GM21447 (cell line): ENCODE measurements around the gene RND2.
"Not testable (repeated sequence)": the region's sequence is repeated elsewhere in the genome, so short reads cannot be mapped to it uniquely, and the experiment has no call there.

Source experiments
- ATAC-seq: cut with Tn5 transposase; IDR thresholded peaks from one replicate; pipeline ENCODE4 v1.9.1; 2021; ENCODE audit not compliant: unreplicated experiment

Gene RND2

DNA sequence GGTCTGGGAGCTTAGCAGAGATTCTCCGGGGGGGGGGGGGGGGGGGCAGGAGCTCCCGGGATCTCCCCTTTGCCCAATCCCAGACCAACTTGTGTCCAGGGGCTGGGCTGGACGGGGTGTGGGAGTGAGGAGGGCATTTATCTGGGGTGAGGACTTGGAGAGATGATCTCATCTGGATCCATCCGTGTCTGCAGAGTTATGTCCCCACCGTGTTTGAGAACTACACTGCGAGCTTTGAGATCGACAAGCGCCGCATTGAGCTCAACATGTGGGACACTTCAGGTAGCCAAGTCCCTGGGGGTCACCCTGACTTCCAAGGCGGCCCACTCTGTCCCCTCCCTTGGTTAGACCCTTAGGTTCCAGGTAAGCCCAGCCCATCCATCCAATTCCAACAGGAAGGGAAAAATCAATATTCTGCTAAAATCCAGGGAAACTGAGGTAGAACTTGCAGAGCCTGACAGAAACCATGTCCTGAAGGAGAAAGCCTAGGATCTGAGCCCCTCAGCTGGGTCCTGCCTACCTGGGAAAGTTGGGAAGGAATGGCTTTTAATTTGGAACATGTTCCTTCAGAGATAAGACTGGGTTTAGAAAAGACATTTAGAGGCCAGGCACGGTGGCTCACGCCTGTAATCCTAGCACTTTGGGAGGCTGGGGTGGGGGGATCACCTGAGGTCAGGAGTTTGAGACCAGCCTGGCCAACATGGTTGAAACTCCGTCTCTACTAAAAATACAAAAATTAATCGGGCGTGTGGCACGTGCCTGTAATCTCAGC lies 921 bp downstream of the RND2 start:
- no peak for ATAC-seq

DNA sequence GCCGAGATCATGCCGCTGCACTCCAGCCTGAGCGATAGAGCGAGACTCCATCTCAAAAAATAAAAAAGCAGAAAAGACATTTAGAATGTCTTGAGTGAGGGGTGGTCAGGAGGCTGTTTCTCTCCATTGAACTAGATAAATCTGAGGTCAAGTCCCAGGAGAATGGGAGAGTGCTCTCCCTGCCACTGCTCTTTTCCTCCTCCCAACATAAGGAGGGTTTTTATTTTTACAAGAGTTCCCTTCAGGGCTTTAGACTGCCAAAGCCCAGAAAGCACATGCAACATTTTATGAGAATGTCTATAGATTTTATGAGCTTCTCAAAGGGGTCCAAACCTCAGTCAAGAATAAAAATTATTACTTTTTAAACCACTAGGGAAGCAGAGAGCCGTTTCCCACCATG lies 1.6 kb downstream of the RND2 start:
- ATAC-seq: no peak

DNA sequence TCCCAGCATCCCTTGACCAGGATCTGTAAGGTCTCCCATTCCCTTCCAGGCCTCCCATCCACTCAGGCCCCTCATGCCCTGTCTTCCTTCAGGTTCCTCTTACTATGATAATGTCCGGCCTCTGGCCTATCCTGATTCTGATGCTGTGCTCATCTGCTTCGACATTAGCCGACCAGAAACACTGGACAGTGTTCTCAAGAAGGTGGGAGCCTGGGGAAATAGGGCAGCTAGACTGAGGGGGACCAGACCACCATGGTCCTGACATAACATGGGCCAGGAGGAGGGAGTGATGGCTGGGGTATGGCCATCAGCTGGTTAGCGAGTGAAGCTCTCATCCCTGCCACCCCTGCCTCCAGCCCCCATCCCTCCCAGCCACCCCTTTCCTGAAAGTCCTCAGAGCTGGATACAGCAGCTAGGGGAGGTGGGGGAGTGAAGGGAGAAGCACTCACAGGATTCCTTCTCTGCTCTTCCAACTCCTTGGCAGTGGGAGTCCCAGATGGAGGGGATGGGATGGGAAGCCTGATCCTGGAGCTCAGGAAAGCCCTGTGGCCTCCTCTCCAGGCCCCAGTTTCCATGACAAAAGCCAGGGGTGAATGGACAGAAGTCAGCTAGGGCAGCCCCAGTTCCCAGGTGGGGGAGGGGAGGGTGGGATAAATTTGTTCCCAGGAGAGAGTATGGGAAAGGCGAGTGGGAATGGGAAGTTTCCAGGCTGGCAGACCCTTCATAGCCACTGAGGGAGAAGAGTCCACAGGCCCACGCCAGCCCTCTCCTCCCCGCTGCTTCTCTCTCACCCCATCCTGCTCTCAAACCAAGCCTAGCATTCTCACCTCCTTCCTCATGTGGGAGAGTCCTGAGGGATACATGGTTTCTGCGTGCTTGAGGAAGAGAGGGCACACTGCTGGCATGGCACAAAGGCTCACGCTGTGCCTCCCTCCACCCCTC lies 2.3 kb downstream of the RND2 start:
- ATAC-seq: no peak

DNA sequence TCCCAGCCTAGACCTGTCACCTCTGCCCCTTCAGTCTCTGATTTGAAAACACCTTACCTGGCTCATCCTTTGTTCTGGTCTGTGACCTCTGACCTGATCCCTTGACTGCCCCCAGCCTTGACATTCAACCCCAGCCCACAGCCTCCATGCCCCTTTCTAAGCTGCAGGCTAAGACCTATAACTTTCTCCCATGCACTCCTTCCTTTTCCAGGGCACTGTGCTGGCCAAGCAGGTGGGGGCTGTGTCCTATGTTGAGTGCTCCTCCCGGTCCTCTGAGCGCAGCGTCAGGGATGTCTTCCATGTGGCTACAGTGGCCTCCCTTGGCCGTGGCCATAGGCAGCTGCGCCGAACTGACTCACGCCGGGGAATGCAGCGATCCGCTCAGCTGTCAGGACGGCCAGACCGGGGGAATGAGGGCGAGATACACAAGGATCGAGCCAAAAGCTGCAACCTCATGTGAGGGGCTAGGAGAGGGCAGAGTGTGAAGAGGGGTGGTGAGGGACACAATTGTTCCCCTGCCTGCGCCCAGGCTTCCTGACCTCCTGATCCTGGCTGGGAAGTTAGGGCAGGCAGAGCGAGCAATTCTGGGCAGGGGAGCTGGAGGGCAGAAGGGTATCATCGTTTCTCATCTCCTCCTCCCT lies 3.3 kb downstream of the RND2 start:
- ATAC-seq: no peak

DNA sequence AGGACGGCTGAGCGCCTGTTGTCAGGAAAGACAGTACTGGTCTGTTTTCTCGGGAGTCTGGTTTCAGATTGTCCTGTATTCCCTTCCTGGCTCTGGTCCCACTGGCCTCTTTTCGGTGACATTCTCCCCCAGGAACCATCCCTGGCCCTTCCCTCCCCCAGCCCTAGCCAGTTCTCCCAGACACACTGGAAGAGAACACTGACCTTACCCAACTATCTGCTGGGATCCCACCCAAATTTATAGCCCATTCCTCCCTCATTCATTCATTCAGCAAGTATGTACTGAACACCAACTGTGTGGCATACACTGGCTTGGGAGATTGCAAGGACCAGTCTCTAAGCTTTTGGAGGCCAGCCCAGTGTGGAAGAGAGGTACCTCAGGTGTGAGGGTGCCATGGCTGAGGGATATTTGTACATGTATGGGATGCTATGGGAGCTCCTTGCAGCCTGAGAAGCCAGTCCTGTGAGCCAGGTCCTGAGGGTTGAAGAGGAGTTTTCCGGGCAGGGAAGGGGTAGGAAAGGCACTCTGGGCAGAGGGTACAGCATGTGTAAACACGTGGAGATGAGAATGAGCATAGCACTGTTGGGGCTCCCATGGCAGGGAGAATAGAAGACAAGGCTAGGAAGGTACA lies 5.2 kb downstream of the RND2 start:
- no peak for ATAC-seq

DNA sequence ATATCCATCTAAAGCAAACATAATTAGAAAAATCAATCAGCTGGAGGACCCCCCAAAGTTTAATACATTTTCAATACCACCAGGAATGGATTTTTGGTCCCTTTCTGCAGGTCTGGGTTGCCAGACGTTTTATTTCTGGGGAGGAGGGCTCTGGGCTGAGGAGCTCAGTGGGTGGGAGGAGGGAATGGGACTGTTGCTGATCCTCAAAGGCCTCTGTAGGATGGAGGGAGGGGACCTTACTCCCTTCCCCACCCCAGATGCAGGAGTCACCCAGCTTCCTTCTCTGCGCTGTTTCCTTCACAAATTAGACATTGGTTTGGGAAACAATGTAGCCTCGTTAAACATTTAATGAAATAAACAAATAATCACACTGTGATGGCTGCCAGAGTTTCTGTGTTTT lies 6.6 kb downstream of the RND2 start:
- no peak for ATAC-seq

DNA sequence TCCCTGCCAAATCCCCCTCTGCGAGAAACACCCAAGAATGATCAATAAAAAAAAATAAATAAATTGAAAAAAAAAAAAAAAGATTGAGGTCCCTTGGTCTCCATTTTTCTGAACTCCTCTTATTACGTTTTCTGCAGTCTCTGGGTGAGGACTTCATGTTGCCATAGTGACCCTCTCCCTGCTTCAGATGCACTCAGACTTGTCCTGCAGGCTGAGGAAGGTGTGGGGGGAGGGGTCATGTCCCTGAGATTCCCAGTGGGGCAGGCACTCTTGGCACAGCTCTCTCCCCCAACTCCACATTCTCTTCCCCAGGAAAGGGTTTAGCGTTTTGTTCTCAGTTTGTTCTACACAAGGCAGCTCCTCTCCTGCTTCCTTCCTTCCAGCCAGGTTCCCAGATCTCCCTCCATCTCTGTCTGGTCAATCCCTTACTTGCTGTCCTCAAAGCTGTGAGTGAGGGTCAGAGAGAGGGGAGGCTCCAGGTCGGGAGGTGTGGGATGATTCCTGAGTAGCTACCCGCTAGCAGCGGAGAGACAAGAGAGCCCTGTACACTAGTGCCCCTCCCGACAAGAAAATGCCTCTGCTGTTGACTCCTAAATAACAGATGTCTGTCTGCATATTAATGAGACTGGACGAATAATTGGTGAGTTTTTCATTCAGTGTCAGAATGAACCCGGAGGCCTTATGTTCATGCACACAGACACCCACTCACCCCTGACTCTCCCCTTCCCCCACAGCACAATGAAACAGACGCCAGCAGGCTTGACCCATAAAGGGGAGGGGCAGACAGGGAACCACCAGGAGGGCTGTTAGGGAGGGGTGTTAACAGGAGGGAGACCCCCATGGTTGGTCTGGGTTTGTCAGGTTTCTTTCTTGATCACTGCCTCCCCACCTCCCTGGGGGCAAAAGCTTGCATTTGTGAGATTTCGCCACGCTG lies 9.2 kb downstream of the RND2 start:
- no peak for ATAC-seq

DNA sequence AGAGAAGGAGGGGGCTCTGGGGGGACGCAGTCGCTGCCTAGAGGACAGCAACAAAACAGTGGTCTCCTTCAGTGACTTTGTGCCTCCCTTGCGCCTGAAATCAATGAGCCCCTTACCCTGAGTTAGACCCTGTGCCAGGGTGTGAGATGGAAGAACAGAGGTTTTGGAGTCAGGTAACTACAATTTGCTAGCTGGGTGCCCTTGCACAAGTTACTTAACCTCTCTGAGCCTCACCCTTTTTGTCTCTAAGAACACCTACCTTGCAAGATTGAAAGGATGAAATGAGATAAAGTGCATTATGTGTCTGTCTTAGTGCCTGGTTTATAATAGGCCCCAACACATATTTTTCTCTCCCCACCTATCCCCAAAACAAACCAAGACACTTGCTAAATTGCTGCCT lies 9.9 kb downstream of the RND2 start:
- ATAC-seq: no peak

DNA sequence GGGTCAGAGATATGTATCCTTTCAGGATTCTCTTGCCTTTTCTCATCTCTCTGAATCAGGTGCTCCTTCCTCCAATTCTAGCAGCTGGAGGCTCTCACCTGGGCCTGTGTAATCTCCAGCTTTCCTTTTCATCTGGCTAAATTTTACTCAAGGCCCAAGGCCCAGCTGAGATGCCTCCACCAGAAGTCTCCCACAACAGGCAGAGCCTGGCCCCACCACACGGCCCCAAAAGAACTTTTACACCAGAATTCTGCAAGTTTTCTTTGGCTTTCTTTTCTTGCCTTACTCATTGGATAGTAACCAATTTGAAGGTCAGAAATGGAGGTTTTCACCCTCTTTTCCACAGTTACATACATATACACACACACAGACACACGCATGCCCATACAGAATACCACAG lies 14.6 kb downstream of the RND2 start:
- no peak for ATAC-seq

DNA sequence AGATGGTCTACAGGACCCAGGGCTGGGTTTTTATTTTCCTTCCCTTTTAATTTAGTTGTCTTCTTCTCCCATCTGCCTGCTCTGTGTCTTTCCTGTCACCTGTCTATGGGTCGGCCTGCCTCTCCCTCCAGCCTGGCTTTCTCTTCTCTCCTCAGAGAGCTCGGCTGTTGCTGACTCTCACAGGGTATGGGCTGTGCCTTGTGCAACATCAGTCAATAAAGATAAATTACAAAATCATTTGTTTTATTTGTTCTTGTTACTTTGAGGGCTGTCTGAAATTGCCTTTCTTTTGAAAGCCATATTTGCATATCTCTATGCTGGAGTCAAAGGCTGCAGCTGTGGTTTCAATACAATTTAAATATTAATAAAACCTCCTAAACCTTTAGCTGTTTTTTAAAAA lies 15.6 kb downstream of the RND2 start:
- ATAC-seq: no peak

DNA sequence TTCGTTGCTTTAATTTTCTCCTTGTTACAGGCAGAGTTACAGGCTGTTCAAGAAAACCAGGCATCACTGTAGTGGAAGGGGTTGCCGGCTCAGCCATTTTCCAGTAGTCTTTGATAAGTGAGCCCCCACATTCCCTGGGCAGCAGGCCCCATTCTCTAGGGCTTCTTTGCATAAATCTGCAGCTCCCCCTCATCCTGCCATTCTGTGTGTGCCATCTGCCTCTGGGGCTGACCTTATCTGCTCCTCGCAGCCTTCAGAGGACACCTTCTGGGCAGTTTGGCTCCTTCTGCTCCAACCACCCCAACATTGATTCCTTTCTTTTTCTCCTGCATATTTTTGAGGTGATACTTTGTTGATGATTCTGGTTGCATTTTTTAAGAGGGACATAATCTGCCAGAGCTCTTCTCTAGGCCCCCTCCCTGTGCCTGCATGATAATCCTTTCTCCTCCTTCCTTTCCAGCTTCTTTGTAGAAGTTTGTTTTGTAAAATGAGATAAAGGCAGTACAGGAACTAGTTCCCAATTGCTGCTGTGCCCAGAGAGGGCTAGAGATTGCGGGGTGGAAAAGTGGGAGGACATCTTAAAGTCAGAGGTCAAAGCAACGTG lies 17.1 kb downstream of the RND2 start:
- no peak for ATAC-seq

DNA sequence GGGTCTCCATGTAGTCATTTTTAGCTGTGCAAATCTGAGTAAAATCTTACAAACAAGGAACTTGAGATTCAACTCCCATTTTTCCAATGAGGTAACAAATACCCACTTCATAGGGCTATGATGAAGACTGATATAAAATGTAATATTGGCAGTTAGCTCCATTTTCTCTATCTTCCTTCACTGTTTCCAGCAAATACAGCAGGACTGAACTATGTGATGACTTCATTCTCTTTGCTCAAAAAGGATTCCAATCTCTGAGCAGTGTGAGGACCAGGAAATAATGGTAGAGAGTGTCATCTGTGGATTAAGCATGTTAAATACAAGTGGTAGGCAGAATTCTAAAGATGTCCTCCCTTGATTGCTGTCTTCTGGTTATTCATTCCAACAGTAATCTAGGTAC lies 18.3 kb downstream of the RND2 start:
- ATAC-seq: no peak

DNA sequence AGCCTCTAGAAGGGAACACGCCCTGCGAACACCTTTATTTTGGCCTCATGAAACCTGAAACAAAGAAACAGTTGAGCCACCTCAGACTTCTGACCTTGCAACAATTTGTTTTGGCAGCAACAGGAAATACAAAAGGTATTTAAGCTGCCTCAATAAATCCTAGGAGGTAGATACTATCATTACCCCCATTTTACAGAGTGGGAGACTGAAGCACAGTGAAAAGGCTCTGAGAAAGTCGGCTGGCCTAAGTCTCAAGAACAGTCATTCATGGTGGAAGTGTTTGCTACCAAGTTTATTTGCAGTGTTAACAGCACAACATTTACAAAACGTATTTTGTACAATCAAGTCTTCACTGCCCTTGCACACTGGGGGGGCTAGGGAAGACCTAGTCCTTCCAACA lies 19.0 kb downstream of the RND2 start:
- ATAC-seq: no peak

DNA sequence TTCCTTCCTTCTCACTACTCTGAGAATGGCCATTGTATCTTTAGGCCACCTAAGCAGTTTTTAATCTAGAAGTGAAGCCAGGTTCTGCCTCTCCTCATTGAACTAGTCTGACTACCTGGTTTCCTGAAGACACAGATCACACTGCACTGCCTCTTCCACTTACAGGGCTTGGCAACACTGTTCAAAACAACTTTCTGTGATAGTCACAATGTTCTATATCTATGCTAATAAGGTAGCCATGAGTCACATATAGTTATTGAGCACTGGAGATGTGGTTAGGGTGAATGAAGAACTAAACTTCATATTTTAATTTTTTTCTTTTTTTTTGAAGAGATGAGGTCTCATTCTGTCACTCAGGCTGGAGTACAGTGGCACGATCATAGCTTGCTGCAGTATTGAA lies 26.9 kb downstream of the RND2 start:
- ATAC-seq: no peak

DNA sequence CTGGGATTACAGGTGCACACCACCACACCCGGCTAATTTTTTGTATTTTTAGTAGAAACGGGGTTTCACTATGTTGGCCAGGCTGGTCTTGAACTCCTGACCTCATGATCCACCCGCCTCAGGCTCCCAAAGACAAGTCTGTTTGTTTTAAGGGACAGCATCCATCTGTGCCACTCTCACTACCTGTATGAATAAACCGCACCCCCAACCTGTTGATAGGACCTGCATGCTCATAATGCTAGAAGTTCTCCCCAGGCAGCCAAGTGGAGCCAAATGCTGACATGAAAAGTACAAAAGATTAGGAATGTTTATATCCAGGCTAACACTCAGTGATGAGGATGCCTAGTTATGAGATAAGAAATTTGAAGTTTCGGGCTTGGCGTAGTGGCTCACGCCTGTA lies 28.0 kb downstream of the RND2 start:
- ATAC-seq: not testable (repeated sequence)

DNA sequence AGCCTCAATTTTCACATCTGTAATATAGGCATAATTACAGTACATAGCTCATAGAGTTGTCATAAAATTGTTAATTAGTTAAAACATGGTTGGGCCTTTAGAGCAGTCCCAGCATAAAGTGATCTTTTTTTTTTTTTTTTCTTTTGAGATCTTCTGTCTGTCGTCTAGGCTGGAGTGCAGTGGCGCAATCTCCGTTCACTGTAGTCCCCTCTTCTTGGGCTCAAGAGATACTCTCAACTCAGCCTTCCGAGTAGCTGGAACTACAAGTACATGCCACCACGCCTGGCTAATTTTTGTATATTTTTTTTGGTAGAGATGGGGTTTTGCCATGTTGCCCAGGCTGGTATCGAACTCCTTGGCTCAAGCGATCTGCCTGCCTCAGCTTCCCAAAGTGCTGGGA lies 31.0 kb downstream of the RND2 start:
- ATAC-seq: no peak

DNA sequence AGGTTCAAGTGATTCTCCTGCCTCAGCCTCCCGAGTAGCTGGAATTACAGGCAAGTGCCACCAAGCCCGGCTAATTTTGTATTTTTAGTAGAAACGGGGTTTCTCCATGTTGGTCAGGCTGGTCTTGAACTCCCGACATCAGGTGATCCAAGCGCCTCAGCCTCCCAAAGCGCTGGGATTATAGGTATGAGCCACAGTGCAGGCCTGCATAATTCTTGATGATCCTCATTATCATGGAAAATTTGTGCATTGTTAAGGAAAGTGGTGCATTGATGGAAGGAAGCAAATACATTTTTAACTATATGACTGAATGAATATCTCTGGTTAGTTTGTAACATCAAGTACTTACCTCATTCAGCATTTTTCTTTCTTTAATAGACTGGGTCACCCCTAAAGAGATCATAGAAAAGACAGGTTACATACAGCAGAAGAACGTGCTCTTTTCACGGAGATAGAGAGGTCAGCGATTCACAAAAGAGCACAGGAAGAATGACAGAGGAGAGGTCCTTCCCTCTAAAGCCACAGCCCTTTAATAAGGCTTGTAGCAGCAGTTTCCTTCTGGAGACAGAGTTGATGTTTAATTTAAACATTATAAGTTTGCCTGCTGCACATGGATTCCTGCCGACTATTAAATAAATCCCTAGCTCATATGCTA lies 38.1 kb downstream of the RND2 start:
- ATAC-seq: no peak

DNA sequence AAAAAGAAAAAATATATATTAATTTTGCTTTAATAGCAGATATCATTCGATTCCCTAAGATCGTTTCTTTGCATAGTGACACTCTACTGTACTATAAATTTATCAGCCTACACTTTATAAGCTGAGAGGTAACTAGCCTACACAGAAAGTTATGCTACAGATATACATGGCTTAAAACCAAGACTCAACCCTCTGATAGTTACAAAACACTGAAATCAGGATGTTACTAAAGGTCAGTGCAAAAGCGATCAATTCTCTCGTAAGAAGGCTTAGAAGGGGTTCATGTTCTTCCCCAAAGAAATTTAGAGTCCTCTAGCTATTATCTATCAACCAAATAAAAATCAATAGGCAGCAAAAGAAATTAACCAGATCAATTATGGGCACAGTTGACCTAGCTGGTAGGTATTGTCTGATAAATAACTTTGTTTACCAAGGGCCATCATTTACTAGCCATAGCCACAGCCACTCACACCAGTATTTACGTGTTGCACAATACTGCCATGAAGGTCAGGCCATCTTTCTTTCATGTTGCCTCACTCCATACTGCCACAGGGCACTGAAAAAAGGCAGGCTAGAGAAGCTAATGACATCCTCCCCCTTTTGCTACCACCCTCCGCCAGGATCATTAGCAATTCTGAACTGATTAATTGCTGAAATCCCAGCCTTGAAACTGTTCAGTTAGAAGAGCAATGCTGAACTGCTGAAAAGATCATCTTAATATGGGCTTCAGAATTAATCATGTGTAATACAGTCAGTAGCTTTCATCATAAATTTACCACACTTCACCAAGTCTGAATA lies 43.7 kb downstream of the RND2 start:
- no peak for ATAC-seq
